Activated CD4-positive, alpha-beta T cell treated with anti-CD3 and anti-CD28 coated beads for 4 hours (primary cell): Measurements from ENCODE around the gene ADAMTS6.
"Not testable (repeated sequence)": the region's sequence is repeated elsewhere in the genome, so short reads cannot be mapped to it uniquely, and the experiment has no call there.

Experiments used
- DNase-seq, 2 donors: peaks; one replicate each; pipeline ENCODE4 v3.0.0-alpha.2; 2020

ADAMTS6 gene, protein sequence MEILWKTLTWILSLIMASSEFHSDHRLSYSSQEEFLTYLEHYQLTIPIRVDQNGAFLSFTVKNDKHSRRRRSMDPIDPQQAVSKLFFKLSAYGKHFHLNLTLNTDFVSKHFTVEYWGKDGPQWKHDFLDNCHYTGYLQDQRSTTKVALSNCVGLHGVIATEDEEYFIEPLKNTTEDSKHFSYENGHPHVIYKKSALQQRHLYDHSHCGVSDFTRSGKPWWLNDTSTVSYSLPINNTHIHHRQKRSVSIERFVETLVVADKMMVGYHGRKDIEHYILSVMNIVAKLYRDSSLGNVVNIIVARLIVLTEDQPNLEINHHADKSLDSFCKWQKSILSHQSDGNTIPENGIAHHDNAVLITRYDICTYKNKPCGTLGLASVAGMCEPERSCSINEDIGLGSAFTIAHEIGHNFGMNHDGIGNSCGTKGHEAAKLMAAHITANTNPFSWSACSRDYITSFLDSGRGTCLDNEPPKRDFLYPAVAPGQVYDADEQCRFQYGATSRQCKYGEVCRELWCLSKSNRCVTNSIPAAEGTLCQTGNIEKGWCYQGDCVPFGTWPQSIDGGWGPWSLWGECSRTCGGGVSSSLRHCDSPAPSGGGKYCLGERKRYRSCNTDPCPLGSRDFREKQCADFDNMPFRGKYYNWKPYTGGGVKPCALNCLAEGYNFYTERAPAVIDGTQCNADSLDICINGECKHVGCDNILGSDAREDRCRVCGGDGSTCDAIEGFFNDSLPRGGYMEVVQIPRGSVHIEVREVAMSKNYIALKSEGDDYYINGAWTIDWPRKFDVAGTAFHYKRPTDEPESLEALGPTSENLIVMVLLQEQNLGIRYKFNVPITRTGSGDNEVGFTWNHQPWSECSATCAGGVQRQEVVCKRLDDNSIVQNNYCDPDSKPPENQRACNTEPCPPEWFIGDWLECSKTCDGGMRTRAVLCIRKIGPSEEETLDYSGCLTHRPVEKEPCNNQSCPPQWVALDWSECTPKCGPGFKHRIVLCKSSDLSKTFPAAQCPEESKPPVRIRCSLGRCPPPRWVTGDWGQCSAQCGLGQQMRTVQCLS (N-terminal part only)

DNA sequence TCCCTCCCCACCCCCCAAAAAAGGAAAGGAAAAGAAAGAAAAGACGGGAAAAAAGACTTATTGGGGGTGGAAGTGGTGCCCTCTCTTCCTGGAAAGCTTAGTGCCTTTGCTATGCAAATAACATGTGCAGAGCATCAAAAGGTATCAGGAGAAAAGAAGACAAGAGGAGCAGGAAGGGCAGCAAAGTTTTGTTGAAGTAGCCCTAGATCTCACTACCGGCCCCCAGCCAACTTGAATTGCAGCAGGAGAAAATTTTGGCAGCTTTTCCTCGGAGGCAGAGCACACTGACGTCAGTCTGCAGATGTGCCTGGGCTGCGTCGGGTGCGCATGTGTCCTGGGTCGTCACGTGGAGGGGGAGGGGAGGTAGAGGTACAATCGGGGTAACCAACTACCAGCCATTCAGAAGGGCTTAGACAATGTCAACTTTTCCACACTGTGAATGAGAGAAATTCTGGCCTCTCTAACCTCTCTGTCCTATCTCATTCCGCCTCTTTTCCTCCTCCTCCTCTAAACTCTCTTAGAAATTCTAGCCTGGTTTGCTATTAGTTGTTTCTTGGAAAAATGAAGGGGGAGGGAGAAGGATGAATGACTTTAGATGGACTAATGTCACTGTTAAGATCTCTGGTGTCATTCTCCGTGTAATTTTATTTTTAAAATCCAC lies at the start of gene ADAMTS6:
ADAMTS6 (minus strand) TSS at position 286 of the 661 bp plus-strand sequence. CDS start 8,247 bp downstream, outside the sequence.
- DNase-seq = peak; percentile 76 to 78

DNA sequence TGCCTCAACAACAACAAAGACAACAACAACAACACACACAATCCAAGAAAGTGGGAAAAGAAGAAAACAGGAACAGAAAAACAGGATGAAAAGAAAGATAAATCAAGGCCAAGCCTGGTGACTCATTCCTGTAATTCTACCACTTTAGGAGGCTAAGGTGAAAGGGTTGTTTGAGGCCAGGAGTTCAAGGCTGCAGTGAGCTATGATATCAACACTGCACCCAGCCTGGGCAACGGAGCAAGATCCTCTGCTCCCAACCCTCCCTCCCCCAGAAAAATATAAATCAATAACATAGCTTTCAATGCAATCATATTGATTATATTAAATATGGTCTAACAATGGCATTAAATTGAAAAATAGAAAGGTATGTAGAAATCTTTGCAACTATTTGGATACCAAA lies 49.2 kb upstream of the ADAMTS6 start:
- no peak for DNase-seq

- no peak for DNase-seq
Measured at GRCh38 chr5:65525726-65526125, 44.0 kb upstream of the ADAMTS6 start.

DNA sequence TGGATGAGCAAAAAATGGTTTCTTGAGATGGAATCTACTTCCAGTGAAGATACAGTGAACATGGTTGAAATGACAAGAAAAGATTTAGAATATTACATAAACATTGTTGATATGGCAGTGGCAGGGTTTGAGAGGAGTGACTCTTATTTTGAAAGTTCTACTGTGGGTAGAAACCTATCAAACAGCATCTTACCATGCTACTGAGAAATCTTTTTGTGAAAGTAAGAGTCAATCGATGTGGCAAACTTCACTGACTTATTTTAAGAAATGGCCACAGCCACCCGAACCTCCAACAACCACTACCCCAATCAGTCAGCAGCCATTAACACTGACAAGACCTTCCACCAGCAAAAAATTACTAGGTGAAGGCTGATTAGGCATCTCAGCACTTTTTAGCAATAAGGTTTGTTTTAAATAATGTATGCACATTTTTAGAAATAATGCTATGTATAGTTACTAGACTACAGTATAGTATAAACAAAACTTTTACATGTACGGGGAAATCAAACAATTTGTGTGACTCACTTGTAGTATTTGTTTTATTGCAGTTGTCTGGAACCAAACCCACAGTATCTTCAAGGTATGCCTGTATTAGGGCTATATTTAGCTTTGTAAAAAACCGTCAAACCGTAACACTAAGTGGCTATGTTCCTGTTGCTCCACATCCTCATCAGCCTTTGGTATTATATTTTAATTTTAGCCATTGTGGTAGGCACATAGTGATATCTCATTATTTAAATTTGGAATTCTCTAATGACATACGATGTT lies 30.6 kb upstream of the ADAMTS6 start:
- DNase-seq = no peak

GRCh38 chr5:65508978-65509377 lies 27.3 kb upstream of the ADAMTS6 start:
- no peak for DNase-seq

DNA sequence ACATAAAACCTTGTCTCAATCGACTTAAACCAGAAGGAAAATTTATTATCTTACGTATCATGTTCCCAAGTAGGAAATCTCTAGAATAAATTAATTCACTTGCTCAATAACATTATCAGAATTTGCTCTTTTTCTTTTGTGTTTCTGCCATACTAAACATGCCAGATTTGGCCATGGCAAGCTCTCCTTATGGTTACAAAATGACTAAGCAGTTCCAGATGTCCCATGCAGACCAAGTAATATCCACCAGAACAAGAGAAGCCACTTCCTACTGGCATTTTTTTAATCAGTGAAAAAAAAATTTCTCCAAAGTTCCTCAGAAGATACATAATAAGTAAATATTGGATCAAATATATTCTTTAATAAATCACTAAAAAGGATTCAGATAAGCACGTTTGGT lies 25.2 kb upstream of the ADAMTS6 start:
- no peak for DNase-seq

DNA sequence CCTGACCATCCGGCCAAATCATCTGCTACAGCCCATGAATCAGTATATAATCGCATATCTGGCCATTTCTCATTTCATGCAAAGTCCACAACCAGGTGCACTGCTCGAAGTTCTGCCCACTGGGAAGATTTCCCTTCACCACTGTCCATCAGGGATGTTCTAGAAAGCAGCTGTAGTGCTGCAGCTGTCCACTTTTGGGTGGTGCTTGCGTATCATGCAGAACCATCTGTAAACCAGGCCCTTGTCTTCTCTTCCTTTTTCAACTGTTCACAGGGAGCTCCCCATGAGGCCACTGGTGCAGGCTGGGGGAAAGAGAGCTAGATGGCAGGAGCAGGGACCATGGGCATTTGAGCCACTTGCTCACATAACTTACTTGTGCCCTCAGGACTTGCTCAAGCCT lies 7.4 kb upstream of the ADAMTS6 start:
- DNase-seq = no peak

- not testable (repeated sequence) for DNase-seq
Measured at GRCh38 chr5:65488038-65488687, 6.4 kb upstream of the ADAMTS6 start.

DNA sequence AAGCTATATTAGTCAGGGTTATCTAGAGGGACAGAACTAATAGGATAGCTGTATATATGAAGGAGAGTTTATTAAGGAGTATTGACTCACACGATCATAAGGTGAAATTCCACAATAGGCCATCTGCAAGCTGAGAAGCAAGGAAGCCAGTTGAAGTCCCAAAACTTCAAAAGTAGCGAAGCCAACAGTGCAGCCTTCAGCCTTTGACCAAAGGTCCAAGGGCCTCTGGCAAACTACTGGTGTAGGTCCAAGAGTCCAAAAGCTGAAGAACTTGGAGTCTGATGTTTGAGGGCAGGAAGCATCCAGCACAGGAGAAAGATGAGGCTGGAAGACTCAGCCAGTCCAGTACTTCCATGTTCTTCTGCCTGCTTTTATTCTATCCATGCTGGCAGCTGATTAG lies 5.1 kb upstream of the ADAMTS6 start:
- not testable (repeated sequence) for DNase-seq

DNA sequence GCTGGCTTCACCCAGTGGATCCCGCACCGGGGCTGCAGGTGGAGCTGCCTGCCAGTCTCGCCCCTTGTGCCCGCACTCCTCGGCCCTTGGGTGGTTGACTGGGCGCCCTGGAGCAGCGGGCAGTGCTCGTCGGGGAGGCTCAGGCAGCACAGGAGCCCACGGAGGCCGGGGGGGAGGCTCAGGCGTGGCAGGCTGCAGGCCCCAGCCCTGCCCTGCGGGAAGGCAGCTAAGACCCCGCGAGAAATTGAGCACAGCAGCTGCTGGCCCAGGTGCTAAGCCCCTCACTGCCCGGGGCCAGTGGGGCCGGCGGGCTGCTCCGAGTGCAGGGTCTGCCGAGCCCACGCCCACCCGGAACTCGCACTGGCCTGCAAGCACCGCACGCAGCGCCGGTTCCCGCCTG lies 3.7 kb upstream of the ADAMTS6 start:
- no peak for DNase-seq

DNA sequence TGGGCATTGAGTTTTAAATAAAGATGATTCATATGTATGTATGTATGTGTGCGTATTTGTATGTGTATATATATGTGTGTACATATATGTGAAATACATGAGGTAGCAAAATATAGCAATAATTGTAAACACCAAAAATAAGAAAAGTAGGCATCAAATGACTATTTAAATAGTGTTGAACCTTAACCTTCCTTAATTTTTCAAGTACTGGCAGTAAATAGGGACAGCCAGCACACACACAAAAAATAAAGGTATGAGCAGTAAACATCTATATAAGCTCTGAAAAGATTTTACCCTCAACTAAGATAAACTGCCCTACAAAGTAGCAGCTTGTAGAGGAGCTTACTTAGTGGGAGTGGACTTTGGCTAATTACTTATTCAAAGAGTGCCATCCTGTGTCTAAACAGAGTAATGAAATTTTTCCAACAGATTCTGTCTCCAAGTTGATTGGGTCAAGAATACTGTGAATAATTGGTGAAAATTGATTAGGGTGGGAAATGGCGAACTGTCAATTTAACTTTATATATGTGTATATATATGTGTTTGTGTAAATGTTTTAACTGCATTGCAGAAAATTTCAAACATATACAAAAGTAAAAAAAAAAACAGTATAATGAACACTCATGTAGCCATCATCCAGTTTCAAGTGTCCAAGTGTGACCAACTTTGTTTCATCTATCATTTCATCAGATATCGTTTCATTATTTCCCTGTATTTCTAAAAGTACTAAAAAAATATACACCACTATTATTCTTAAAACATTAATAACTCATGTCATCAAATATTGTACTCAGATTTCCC lies 2.0 kb upstream of the ADAMTS6 start:
- DNase-seq = no peak

GRCh38 chr5:65482736-65483545 lies 1.2 kb upstream of the ADAMTS6 start:
- peak in 1 of 2 donors; percentile 16 for DNase-seq

DNA sequence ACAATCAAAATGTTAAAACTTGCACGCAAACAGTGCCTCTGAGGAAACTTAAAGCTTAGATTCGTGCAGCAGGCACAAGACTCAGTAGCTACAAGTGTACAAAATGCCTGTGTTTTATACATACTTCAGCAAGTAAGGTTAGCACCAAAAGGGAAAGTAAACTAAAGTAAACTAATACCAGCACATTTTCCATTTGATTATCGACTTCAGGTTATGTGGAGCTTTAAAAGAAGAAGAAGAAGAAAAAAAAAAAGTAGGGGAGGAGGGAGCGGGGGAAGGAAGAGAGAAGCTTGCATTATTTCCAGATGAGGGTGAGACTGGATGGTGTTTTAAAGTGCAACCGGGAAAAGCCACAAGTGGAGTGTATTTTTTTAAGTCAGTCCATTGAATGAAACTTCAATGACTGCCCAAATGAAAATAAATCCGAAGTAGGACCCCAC lies 596 bp upstream of the ADAMTS6 start:
- no peak for DNase-seq

- DNase-seq = no peak
Measured at GRCh38 chr5:65481171-65481581, 544 bp downstream of the ADAMTS6 start.

DNA sequence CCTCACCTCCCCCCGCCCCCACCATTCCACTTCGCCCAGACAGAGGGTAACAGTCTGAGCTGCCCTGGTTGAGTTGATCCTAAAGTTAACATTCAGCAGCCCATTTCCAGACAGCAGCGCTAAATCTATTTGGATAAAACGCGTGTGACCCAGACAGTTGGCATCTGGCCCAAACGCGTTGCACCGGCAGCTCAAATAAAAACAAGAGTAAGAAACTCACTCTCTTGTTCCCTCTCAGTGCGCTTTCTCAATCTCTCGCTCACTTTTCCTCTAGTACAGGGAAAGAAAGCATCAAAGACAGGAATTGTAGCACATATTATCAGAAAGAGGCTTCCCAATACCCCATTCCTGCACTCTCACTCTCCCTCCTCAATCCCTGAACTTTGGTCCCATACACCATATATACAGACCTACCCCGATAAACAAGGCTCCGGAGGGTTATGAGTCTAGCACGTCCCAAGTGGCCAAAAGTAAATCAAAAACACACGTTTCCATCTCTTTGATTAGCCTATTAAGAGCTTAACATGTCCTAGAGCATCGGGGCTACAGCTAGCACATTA lies 1.3 kb downstream of the ADAMTS6 start:
- peak; percentile 14 to 24 for DNase-seq

DNA sequence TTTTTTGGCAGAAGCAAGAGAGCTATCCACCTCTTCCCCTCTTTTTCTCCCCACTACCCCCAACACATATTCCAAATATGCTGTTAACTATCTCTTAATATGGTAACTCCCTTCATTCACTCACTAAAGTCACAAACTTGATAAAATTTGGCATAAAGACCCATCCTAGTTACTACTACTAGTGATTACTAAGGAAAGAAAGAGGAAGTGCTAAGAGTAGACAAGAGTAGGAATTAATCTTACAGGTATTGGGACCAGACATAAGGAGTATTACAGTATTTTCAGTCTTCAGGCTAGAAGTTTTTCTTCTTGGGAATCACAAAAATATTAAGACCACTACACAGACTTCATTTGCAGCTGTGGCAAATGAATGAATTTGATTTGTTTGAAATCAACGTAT lies 2.2 kb downstream of the ADAMTS6 start:
- DNase-seq = no peak

DNA sequence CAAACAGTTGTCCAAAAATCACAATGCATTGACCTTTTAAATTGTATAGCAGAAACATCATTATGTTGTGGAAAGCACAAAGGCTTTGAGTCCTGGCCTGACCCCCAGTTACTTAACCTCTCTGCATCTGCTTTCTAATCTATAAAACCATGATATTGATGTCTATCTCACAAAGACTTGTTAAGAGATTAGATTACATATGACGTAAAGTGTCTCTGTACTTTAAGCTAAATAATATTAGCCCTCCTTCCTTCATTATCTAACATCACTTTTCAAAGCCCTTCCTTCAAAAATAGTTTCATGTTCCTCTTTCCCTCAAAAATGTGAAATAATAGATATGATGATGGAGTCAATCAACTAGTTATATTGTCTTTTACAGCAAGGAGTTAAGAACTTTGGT lies 3.4 kb downstream of the ADAMTS6 start:
- DNase-seq = no peak

GRCh38 chr5:65475895-65476294 lies 5.8 kb downstream of the ADAMTS6 start:
- no peak for DNase-seq

GRCh38 chr5:65475336-65475735 lies 6.4 kb downstream of the ADAMTS6 start:
- DNase-seq = no peak
